Stomach (tissue), 9 donors: ENCODE data around the gene CAV1. TPM values are rescaled to one million over a fixed set of nuclear protein-coding genes. Genes with fewer than 3 reads are reported as not detected.

Source experiments
- DNase-seq, 2 donors: peaks; one replicate each; pipeline versions ENCODE4 v3.0.0 to v3.0.0-alpha.2; 2013 to 2019
- H3K27ac ChIP-seq, 5 donors: fragments of 200-600 bp in 4 of 5; sonication (generic) in 4 of 5; one replicate each; pipeline ENCODE4 v1.5.1; 2013 to 2019; ENCODE audit warnings: mild to moderate bottlenecking in 1 of 5, moderate library complexity in 1 of 5
- H3K27me3 ChIP-seq, 3 donors: fragments of 200-600 bp; sonication (generic); one replicate each; pipeline ENCODE4 v1.5.1; 2017 to 2019; ENCODE audit warnings: mixed run types in 1 of 3
- H3K36me3 ChIP-seq, 4 donors: fragments of 200-600 bp; sonication (generic); 1 replicate in 3 of 4; 2 replicates in 1 of 4; pipeline ENCODE4 v1.5.1; 2016 to 2019
- H3K4me1 ChIP-seq, 4 donors: fragments of 200-600 bp; sonication (generic); one replicate each; pipeline ENCODE4 v1.5.1; 2016 to 2019
- H3K4me3 ChIP-seq, 4 donors: fragments of 200-600 bp; sonication (generic) in 3 of 4; one replicate each; pipeline ENCODE4 v1.5.1; 2016 to 2019; ENCODE audit warnings: mild to moderate bottlenecking in 1 of 4
- H3K9me3 ChIP-seq, 4 donors: fragments of 200-600 bp; sonication (generic); one replicate each; pipeline ENCODE4 v1.5.1; 2016 to 2019
- CTCF ChIP-seq, 7 experiments: fragments of 450-650 bp in 4 of 7; fragments of 200-600 bp in 3 of 7; sonication (generic) in 3 of 7; IDR thresholded peaks; one replicate each; pipeline ENCODE4 v1.5.1; 2016 to 2019; ENCODE audit warnings: antibody characterized with exemption in 7 of 7, control low read depth in 2 of 7, mild to moderate bottlenecking in 1 of 7
- EP300 ChIP-seq: sonication (generic); formaldehyde crosslinking; IDR thresholded peaks from one replicate; pipeline ENCODE4 v1.6.1; 2017; ENCODE audit warnings: antibody characterized with exemption
- POLR2A ChIP-seq, 4 donors: fragments of 450-650 bp; IDR thresholded peaks; one replicate each; pipeline ENCODE4 v1.6.1; 2016; ENCODE audit warnings: antibody characterized with exemption in 4 of 4, control low read depth in 2 of 4, mild to moderate bottlenecking in 1 of 4, moderate library complexity in 1 of 4
- POLR2AphosphoS5 ChIP-seq, 3 donors: sonication (generic); formaldehyde crosslinking; IDR thresholded peaks; one replicate each; pipeline ENCODE4 v1.6.1; 2016; ENCODE audit warnings: antibody characterized with exemption in 3 of 3
- WGBS, 5 donors: extraction: QIAGEN DNeasy Blood & Tissue Kit in 3 of 5; methylation state at CpG; one replicate each; pipeline versions ENCODE4 v1.1.5 to v1.1.7; 2013 to 2018; 5-methylcytosine and 5-hydroxymethylcytosine counted together
- intact Hi-C: fragments of 100-400 bp; cut with DNase I; formaldehyde crosslinking; loops from one replicate; pipeline ENCODE4 v1.15.1; 2023; ENCODE audit warnings: low total_unique reads
- polyA plus RNA-seq, 3 donors: library from polyadenylated mRNA; stranded (reverse); fragments of 200-250 nt; gene quantifications; one replicate each; pipeline ENCODE4 v1.2.3, GENCODE V29; 2013
- total RNA-seq, 5 donors: library from RNA; depleted of rRNA; stranded (reverse); fragments of >200 nt; gene quantifications; one replicate each; pipeline versions ENCODE4 v1.1.0 to v1.2.3, GENCODE V29; 2014 to 2016
- donor health status: healthy with polysubstance abuse.
- donor health status: Bipolar disorder and iron deficiency.
- donor health status: healthy.

CAV1 gene
- total and polyA plus RNA-seq, 8 donors, result 18.5 to 719 (median 86.7) TPM

- Histone ChIP-seq H3K27me3 (no peaks in the 10 kb centered on the region), H3K4me1 (peaks cover 0 to 26% (median 9%) of the 10 kb centered on the region in 4 donors), H3K27ac (no peak overlapping the region), H3K9me3 (no peaks in the 10 kb centered on the region), H3K36me3 (no peaks in the 10 kb centered on the region), H3K4me3 (no peak overlapping the region)
- no peak for TF ChIP-seq EP300
- TF ChIP-seq CTCF (IDR thresholded peaks at IDR 0.05), result no peak
- no peak for TF ChIP-seq POLR2AphosphoS5 (IDR thresholded peaks at IDR 0.05)
- no peak for TF ChIP-seq POLR2A (IDR thresholded peaks at IDR 0.05)
- WGBS, 5 donors, result 45 to 69% (median 55%) methylated on average over 3 of the region's 3 CpGs
- intact Hi-C loops, result no loop called here
- DNase-seq, result no peak
Measured at GRCh38 chr7:116491887-116492653, 32.8 kb upstream of the CAV1 start.

DNA sequence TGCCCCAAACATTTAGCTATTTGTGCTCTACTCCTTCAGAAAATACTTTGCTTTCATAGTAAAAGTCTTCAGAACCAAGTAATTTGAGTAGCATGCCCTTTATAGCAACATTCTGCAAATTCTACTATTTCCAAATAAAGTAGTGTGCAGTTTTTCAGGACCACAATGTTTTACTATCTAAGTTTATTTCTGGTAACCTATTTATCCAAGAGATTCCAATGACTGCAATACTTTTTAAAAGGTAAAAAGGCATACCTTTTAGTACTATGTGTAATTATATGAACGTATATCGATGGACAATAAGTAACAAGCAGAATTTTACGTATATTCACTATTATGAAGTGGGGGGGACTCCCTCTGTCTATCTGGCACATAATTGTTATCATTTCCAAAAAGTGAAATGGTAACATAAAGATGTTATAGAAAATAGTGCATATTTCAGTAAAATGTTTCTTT is 32.2 kb upstream of the CAV1 start:
- Histone ChIP-seq H3K9me3 (no peaks in the 10 kb centered on the region), H3K4me1 (peaks cover 0 to 26% (median 9%) of the 10 kb centered on the region in 4 donors), H3K4me3 (no peak overlapping the region), H3K36me3 (no peaks in the 10 kb centered on the region), H3K27me3 (no peaks in the 10 kb centered on the region), H3K27ac (no peak overlapping the region)
- no peak for TF ChIP-seq POLR2A (IDR thresholded peaks at IDR 0.05)
- TF ChIP-seq POLR2AphosphoS5 (IDR thresholded peaks at IDR 0.05), result no peak
- no peak for TF ChIP-seq EP300
- TF ChIP-seq CTCF (IDR thresholded peaks at IDR 0.05), result no peak
- 85 to 94% (median 91%) methylated on average over 3 of the region's 3 CpGs for WGBS, 5 donors
- intact Hi-C loops, result no loop called here
- DNase-seq, result no peak

GRCh38 chr7:116493449-116493848 is 31.4 kb upstream of the CAV1 start:
- no peak overlapping the region for H3K4me3 ChIP-seq
- no peaks in the 10 kb centered on the region for H3K9me3 ChIP-seq
- H3K27ac ChIP-seq, result no peak overlapping the region
- TF ChIP-seq EP300 (no peak), POLR2A (IDR thresholded peaks at IDR 0.05) (no peak), CTCF (IDR thresholded peaks at IDR 0.05) (no peak), POLR2AphosphoS5 (IDR thresholded peaks at IDR 0.05) (no peak)
- no peaks in the 10 kb centered on the region for H3K36me3 ChIP-seq
- peak in 1 of 2 donors; percentile 23 for DNase-seq
- peaks cover 0 to 30% (median 9%) of the 10 kb centered on the region in 4 donors for H3K4me1 ChIP-seq
- intact Hi-C loops, result no loop called here
- whole genome bisulfite sequencing, 5 donors, result 52 to 83% (median 70%) methylated on average over 1 of the region's 1 CpG
- no peaks in the 10 kb centered on the region for H3K27me3 ChIP-seq

DNA sequence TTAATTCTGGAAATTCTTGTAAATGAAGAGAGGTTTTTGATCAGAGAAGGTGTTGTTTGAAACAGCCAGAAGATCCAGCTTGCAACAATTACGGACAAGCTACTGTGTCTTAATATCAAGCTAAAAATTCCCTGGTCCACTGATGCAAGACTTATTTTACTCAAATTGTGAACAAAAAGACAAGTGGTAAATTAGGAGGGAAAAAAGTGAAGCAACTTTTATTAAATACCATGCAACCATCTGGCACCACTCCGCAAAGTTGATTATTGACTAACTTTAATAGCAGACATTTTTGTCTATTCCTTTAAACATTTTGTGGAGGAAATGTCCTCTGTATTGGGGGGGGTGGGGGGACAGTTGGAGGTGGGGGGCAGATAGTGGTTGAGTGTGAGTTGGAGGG is 30.4 kb upstream of the CAV1 start:
- TF ChIP-seq POLR2AphosphoS5 (IDR thresholded peaks at IDR 0.05), result no peak
- TF ChIP-seq POLR2A (IDR thresholded peaks at IDR 0.05), result no peak
- TF ChIP-seq EP300, result no peak
- TF ChIP-seq CTCF (IDR thresholded peaks at IDR 0.05), result no peak
- 93 to 100% (median 94%) methylated on average over 2 of the region's 2 CpGs for WGBS, 5 donors
- H3K27me3 ChIP-seq, result peaks cover 0 to 6% (median 0%) of the 10 kb centered on the region in 3 donors
- H3K9me3 ChIP-seq, result no peaks in the 10 kb centered on the region
- H3K27ac ChIP-seq, result no peak overlapping the region
- intact Hi-C loops, result no loop called here
- no peak overlapping the region for H3K4me3 ChIP-seq
- H3K4me1 ChIP-seq, result peaks cover 0 to 37% (median 11%) of the 10 kb centered on the region in 4 donors
- H3K36me3 ChIP-seq, result no peaks in the 10 kb centered on the region
- DNase-seq, result no peak
